Measurements from ENCODE around the gene ACOD1.

- TF ChIP-seq ZNF274 (IDR thresholded peaks at IDR 0.05; ENCODE audit: low read depth, low read length), result no peak
- no peak for TF ChIP-seq YY1 (IDR thresholded peaks at IDR 0.05; ENCODE audit: insufficient read depth, insufficient read length)
- TF ChIP-seq SUZ12 (IDR thresholded peaks at IDR 0.05; ENCODE audit: extremely low read depth, insufficient read depth, insufficient read length), result no peak
Observed at GRCh38 chr13:76994281-76994680, 46.0 kb downstream of the ACOD1 start.
